ENCODE measurements around the gene GNAI1. TPM values are rescaled to one million over a fixed set of nuclear protein-coding genes. Genes with fewer than 3 reads are reported as not detected.

Gene GNAI1
- total and polyA plus RNA-seq, 4 donors, result 8.9 to 38.7 (median 20.9) TPM

DNA sequence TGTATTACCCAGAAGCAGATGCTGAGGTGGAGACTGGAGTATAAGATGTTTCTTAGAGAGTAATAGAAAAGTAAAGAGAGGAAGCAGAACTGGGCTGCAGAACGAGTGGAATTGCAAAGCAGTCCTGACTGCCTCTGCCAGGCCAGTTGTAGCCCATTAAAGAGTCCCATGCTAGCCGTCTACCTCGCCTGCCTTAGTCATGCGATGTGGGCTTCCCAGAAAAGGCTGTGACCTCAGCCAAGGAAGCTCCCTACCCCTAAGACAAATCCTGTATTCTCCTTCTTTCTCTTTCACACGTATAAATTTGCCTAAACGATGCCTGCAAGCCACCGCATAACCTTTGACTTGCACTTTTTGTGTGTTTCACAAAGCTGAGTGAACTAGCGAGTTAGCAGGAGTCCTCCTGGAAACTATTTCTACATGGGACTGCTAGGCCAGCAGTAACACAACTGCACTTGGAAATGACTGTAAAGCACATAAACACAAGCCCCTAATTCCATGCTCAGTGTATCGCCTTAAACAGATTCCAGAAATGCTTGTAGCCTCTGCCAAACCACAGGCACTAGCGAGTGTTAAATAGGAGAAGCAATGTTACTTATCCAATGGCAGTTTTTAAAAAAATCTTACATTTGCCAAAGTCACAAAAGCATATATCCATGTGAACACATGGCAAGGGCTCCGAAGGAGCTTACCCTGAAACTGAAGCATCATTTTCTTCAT lies 47.4 kb upstream of the GNAI1 start:
- no peaks in the 10 kb centered on the region for H3K4me1 ChIP-seq (ENCODE audit: control insufficient read depth in 4 of 4, insufficient read depth in 4 of 4, low read length in 3 of 4)
- no peak overlapping the region for H3K9ac ChIP-seq (ENCODE audit: low read depth in 1 of 2, low read length in 2 of 2)
- no peaks in the 10 kb centered on the region for H3K36me3 ChIP-seq (ENCODE audit: control insufficient read depth in 4 of 4, insufficient read depth in 3 of 4, low read depth in 1 of 4, low read length in 3 of 4)
- H3K9me3 ChIP-seq (ENCODE audit: control insufficient read depth in 4 of 4, low read length in 3 of 4), result no peaks in the 10 kb centered on the region
- TF ChIP-seq FOXA2 (IDR thresholded peaks at IDR 0.05), result no peak
- TF ChIP-seq, protein P1, sequence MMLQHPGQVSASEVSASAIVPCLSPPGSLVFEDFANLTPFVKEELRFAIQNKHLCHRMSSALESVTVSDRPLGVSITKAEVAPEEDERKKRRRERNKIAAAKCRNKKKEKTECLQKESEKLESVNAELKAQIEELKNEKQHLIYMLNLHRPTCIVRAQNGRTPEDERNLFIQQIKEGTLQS (IDR thresholded peaks at IDR 0.05), result no peak
- TF ChIP-seq RAD21 (IDR thresholded peaks at IDR 0.05), result no peak
- TF ChIP-seq, protein P2, sequence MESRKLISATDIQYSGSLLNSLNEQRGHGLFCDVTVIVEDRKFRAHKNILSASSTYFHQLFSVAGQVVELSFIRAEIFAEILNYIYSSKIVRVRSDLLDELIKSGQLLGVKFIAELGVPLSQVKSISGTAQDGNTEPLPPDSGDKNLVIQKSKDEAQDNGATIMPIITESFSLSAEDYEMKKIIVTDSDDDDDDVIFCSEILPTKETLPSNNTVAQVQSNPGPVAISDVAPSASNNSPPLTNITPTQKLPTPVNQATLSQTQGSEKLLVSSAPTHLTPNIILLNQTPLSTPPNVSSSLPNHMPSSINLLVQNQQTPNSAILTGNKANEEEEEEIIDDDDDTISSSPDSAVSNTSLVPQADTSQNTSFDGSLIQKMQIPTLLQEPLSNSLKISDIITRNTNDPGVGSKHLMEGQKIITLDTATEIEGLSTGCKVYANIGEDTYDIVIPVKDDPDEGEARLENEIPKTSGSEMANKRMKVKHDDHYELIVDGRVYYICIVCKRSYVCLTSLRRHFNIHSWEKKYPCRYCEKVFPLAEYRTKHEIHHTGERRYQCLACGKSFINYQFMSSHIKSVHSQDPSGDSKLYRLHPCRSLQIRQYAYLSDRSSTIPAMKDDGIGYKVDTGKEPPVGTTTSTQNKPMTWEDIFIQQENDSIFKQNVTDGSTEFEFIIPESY (IDR thresholded peaks at IDR 0.05), result no peak
- no peak for TF ChIP-seq EGR1 (IDR thresholded peaks at IDR 0.05; ENCODE audit: low read depth in 2 of 2)
- no peak for TF ChIP-seq RXRA (IDR thresholded peaks at IDR 0.05)
- no peak for TF ChIP-seq NR2F2 (IDR thresholded peaks at IDR 0.05)
- TF ChIP-seq YY1 (IDR thresholded peaks at IDR 0.05), result no peak
- TF ChIP-seq HNF4A (conservative IDR thresholded peaks at IDR 0.05), result no peak
- TF ChIP-seq JUND (IDR thresholded peaks at IDR 0.05), result no peak
- TF ChIP-seq, protein P3, sequence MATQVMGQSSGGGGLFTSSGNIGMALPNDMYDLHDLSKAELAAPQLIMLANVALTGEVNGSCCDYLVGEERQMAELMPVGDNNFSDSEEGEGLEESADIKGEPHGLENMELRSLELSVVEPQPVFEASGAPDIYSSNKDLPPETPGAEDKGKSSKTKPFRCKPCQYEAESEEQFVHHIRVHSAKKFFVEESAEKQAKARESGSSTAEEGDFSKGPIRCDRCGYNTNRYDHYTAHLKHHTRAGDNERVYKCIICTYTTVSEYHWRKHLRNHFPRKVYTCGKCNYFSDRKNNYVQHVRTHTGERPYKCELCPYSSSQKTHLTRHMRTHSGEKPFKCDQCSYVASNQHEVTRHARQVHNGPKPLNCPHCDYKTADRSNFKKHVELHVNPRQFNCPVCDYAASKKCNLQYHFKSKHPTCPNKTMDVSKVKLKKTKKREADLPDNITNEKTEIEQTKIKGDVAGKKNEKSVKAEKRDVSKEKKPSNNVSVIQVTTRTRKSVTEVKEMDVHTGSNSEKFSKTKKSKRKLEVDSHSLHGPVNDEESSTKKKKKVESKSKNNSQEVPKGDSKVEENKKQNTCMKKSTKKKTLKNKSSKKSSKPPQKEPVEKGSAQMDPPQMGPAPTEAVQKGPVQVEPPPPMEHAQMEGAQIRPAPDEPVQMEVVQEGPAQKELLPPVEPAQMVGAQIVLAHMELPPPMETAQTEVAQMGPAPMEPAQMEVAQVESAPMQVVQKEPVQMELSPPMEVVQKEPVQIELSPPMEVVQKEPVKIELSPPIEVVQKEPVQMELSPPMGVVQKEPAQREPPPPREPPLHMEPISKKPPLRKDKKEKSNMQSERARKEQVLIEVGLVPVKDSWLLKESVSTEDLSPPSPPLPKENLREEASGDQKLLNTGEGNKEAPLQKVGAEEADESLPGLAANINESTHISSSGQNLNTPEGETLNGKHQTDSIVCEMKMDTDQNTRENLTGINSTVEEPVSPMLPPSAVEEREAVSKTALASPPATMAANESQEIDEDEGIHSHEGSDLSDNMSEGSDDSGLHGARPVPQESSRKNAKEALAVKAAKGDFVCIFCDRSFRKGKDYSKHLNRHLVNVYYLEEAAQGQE (IDR thresholded peaks at IDR 0.05), result no peak
- TF ChIP-seq, protein P4, sequence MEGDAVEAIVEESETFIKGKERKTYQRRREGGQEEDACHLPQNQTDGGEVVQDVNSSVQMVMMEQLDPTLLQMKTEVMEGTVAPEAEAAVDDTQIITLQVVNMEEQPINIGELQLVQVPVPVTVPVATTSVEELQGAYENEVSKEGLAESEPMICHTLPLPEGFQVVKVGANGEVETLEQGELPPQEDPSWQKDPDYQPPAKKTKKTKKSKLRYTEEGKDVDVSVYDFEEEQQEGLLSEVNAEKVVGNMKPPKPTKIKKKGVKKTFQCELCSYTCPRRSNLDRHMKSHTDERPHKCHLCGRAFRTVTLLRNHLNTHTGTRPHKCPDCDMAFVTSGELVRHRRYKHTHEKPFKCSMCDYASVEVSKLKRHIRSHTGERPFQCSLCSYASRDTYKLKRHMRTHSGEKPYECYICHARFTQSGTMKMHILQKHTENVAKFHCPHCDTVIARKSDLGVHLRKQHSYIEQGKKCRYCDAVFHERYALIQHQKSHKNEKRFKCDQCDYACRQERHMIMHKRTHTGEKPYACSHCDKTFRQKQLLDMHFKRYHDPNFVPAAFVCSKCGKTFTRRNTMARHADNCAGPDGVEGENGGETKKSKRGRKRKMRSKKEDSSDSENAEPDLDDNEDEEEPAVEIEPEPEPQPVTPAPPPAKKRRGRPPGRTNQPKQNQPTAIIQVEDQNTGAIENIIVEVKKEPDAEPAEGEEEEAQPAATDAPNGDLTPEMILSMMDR (IDR thresholded peaks at IDR 0.05; ENCODE audit: low read depth, low read length, missing input control), result no peak
- no peak for TF ChIP-seq HNF4G (IDR thresholded peaks at IDR 0.05)
- TF ChIP-seq, protein P5, sequence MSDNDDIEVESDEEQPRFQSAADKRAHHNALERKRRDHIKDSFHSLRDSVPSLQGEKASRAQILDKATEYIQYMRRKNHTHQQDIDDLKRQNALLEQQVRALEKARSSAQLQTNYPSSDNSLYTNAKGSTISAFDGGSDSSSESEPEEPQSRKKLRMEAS (IDR thresholded peaks at IDR 0.05), result no peak
- no peak for TF ChIP-seq SP1 (IDR thresholded peaks at IDR 0.05)
- TF ChIP-seq TAF1 (conservative IDR thresholded peaks at IDR 0.05), result no peak
- no peak for TF ChIP-seq FOXA1 (IDR thresholded peaks at IDR 0.05)
- no peak overlapping the region for H3K27ac ChIP-seq (ENCODE audit: low read depth in 1 of 2, low read length in 2 of 2)
- no peak overlapping the region for H3K4me3 ChIP-seq (ENCODE audit: low read depth in 1 of 3, low read length in 3 of 3)
- WGBS, result 87% methylated on average over 11 of the region's 11 CpGs
- no peak for DNase-seq (ENCODE audit: low spot score)
- no peaks in the 10 kb centered on the region for H3K27me3 ChIP-seq (ENCODE audit: control insufficient read depth in 4 of 4, insufficient read depth in 4 of 4, low read length in 3 of 4)
